NCI-H2171 treated with DMSO at 0.1 percent for 48 hours (cell line): ENCODE results near the gene JAGN1.
"Not testable (repeated sequence)": the region's sequence is repeated elsewhere in the genome, so short reads cannot be mapped to it uniquely, and the experiment has no call there.

Experiments used
- DNase-seq: peaks from one replicate; lab custom pipeline; 2025; lab: John Stamatoyannopoulos, UW

The JAGN1 gene

DNA sequence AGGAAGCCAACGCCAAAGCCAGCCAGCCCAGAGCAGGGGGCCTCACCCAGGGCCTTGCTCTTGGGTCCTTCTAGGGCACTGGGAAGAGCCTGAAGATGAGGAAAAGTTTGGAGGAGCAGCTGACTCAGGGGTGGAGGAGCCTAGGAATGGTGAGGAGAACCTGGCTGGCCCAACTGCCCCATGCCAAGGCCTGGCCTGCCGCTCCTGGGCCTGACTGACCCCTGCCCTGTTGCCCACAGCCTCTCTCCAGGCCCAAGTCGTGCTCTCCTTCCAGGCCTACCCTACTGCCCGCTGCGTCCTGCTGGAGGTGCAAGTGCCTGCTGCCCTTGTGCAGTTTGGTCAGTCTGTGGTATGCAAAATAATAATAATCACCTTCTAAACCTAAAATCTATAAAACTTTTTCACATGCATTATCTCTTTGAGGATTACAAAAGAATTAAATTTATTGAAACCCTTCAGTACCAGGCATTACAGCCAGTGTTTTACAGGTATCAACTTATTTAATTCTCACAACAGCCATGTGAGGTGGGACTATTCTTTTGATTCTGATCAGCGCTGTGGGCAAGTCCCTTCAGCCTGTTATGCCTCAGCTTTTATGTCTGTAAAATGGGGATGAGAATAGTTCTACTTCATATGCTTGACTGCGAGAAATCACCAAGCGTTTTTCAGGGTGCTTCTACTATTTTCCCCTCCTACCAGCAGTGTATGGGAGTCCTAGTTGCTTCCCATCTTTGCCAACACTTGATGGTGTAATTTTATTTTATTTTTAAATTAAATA, 28.0 kb downstream of the JAGN1 start:
- no peak for DNase-seq

DNA sequence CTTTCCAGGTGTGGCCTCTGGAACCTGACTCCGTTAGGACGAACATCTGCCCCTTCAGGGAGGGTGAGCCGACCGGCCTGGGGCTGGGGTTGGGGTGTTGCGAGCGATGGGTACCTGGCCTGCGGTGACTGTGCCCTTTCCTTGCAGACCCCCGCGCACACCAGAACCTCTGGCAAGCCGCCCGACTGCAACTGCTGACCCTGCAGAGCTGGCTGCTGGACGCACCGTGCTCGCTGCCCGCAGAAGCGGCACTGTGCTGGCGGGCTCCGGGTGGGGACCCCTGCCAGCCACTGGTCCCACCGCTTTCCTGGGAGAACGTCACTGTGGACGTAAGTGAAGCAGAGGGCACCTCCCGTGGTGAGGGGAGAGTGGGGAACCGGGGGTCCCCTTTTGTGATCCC, 37.7 kb downstream of the JAGN1 start:
- no peak for DNase-seq

DNA sequence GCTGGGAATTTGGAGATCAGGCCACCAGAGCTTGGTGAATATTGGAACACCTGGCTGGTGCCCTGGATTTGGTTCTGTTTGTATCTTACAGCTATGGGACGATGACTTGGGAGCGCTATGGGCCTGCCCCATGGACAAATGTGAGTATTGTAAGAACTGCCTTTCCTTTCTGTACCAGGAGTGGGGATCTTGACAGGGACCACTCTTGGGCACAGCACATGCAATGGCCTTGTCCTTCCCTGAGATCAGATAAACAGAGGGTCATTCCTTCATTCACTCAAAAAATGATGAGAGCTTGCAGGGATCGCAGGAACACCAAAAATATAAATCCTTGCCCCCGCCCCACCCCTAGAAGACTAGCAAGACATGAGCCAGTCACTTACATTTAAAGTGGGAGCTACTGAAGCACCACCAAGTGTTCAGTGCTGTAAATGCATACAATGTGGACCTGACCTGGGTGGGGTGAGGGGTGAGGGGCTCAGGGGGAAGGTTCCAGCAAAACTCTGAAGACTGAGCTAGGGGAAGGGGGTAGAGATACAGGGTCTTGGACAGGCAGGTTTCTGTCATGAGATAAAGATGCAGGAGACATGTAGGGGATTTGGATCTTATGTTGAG, 40.5 kb downstream of the JAGN1 start:
- DNase-seq: no peak

DNA sequence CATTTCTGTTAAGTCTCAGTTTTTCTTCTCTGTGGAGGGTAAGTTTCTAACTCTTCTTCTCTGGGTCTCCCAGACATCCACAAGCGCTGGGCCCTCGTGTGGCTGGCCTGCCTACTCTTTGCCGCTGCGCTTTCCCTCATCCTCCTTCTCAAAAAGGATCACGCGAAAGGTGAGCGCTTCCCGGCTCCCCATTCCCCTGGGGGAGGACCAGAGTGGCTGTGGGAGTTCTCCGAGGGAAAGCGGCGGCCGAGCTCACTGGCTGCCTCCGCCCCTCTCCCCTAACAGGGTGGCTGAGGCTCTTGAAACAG, 42.1 kb downstream of the JAGN1 start:
- DNase-seq: no peak

DNA sequence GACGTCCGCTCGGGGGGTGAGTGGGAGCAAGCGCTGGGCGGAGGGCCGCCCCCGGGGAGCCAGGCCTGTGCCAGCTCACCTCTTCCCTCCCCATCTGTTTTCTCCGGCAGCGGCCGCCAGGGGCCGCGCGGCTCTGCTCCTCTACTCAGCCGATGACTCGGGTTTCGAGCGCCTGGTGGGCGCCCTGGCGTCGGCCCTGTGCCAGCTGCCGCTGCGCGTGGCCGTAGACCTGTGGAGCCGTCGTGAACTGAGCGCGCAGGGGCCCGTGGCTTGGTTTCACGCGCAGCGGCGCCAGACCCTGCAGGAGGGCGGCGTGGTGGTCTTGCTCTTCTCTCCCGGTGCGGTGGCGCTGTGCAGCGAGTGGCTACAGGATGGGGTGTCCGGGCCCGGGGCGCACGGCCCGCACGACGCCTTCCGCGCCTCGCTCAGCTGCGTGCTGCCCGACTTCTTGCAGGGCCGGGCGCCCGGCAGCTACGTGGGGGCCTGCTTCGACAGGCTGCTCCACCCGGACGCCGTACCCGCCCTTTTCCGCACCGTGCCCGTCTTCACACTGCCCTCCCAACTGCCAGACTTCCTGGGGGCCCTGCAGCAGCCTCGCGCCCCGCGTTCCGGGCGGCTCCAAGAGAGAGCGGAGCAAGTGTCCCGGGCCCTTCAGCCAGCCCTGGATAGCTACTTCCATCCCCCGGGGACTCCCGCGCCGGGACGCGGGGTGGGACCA, 42.6 kb downstream of the JAGN1 start:
- peak; percentile 74 for DNase-seq

DNA sequence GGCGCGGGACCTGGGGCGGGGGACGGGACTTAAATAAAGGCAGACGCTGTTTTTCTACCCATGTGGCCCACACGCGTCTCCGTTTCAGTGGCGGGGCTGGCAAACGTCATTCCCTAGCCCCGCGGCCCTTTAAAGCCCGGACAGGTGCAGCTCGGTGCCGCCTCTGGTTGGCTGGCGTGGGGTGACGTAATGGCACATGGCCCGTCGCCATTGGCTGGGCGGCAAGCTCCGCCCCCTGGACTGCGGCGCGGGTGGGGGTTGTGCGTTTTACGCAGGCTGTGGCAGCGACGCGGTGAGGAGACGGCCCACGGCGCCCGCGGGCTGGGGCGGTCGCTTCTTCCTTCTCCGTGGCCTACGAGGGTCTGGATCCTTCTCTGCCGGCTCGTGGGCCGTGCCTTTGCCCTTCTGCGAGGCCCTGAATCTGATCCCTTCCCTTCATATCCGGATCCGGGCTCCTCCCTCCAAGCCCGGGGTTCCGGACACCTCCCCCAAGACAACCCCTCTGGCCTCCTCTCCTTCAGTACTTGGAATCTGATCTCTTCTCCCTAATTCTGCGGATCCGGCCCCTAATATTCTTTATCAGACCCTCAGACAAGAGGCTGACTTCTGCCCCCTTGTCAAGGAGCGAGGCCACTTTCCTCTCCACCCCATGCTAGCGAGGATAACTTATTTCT, 43.3 kb downstream of the JAGN1 start, which contains the start of gene CRELD1:
TSS of gene CRELD1 (plus strand) at position 274 of the 674 bp plus-strand sequence. CDS start 605 bp downstream, outside the sequence.
- peak; percentile 87 for DNase-seq

DNA sequence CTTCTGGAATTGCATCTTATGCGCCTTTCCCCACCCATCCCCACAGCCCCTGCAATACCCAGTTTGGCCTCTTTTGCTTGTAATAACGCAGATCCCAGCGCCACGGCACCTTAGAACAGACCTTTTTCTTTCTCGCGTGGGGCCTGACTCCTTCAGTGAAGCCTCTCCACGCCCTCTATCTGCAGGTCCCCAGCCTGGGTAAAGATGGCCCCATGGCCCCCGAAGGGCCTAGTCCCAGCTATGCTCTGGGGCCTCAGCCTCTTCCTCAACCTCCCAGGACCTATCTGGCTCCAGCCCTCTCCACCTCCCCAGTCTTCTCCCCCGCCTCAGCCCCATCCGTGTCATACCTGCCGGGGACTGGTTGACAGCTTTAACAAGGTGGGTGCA, 43.8 kb downstream of the JAGN1 start:
- DNase-seq: no peak

DNA sequence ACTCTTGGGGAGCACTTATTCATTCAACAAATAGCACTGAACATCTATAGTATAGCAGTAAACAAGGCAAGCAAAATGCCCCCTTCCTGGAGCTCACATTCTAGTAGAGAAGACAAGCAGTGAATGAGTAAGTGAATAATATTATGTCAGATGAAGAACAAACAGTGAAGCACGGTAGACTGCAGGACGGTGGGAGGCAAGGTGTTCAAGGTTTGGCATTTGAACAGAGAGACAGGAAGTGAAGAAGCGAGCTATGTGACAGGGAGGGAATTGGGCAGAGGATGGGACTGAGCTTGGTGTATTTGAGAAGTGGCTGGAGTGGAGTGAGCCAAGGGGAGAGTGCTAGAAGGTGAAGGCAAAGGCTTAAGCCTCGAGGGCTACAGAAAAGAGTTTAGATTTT, 44.6 kb downstream of the JAGN1 start:
- no peak for DNase-seq

DNA sequence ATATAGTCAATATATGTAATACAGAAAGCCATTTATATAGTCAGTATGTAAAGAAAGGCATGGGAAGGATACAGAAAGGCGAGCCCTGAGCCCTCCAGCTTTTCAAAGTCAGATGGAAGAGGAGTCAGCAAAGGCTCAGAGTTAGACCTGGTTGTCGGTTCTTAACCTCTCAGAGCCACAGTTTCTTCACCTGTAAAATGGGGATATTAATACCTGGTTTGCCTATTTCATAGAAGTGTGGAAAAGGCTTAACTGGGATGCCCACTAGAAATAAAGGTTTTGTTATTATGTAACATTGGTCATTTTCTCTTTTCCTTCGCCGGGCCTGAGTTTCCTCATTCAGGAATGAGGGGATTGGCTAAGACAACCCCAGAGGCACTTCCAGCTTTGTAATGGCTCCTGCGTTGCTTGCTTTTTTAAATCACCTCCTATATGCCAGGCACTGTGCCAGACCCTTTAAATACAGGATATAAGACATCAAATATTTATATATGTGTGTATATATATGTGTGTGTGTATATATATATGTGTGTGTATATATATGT, 45.6 kb downstream of the JAGN1 start:
- DNase-seq: no peak

DNA sequence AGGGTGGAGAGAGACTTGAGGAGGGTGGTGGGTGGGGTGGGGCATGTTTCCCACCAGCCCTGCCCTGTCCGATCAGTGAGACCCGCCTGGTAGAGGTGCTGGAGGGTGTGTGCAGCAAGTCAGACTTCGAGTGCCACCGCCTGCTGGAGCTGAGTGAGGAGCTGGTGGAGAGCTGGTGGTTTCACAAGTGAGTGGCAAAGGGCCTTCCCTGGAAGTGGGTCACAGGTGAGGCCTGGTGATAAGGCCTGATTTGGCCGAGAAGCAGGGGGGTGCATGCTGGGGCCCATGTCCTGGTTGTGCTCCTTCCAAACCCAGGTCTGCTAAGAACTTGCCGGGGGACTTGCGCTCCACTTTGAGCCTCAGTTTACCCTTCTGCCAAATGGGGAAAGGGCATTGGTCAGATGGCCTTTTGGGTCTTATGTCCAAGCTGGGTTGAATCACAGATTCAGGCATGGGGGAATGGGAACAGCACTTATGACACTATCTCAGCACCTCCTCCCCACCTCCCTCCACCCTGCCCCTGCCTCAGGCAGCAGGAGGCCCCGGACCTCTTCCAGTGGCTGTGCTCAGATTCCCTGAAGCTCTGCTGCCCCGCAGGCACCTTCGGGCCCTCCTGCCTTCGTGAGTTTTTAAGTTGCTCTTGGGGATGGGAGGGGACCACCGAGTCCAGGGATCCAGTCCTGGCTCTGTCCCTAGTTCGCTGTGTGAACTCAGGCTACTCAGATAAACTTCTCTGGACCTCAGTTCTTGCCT, 47.3 kb downstream of the JAGN1 start:
- no peak for DNase-seq

DNA sequence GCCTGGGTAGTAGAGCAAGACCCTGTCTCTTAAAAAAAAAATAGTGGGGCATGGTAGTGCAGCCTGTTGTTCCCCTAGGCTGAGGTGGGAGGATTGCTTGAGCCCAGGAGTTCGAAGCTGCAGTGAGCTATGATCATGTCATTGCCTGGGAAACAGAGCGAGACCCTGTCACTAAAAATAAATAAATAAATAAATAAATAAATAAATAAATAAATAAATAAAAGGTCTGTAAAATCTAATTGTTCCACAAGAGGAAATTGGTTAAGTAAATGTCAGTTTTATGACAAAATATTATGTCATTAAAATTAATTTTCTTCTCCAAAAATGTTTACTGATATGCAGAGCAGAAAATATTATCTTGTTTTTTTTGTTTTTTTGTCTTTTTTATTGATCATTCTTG, 48.6 kb downstream of the JAGN1 start:
- DNase-seq: no peak

DNA sequence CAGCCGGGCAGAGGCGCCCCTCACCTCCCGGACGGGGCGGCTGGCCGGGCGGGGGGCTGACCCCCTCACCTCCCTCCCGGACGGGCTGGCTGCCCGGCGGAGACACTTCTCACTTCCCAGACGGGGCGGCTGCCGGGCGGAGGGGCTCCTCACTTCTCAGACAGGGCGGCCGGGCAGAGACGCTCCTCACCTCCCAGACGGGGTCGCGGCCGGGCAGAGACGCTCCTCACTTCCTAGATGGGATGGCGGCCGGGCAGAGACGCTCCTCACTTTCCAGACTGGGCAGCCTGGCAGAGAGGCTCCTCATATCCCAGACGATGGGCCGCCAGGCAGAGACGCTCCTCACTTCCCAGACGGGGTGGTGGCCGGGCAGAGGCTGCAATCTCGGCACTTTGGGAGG, 49.5 kb downstream of the JAGN1 start:
- not testable (repeated sequence) for DNase-seq

DNA sequence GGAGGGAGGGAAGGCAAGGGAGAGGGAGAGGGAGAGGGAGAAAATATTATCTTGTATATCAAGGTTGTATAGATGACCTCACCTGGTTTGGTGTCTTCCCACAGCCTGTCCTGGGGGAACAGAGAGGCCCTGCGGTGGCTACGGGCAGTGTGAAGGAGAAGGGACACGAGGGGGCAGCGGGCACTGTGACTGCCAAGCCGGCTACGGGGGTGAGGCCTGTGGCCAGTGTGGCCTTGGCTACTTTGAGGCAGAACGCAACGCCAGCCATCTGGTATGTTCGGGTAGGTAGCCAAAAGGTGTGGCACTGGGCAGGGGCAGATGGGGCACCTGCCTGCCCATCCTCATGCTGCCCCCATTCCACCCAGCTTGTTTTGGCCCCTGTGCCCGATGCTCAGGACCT, 50.3 kb downstream of the JAGN1 start:
- DNase-seq: no peak

DNA sequence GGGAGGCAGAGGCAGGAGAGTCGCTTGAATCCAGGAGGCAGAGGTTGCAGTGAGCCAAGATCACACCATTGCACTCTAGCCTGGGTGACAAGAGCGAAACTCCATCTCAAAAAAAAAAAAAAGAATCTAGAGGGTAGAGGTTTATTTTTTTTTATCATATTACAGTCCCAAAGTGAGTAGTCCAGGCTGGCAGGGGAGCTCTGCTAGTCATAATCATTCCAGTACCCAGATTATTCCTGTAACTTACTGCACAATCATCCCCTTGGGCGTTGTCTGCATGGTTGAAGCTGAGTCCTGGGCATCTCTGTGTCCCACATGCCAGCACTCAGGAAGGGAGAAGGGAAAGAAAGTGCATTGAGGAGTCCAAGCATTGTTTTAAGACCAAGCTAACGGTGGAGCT, 51.8 kb downstream of the JAGN1 start:
- DNase-seq: no peak

DNA sequence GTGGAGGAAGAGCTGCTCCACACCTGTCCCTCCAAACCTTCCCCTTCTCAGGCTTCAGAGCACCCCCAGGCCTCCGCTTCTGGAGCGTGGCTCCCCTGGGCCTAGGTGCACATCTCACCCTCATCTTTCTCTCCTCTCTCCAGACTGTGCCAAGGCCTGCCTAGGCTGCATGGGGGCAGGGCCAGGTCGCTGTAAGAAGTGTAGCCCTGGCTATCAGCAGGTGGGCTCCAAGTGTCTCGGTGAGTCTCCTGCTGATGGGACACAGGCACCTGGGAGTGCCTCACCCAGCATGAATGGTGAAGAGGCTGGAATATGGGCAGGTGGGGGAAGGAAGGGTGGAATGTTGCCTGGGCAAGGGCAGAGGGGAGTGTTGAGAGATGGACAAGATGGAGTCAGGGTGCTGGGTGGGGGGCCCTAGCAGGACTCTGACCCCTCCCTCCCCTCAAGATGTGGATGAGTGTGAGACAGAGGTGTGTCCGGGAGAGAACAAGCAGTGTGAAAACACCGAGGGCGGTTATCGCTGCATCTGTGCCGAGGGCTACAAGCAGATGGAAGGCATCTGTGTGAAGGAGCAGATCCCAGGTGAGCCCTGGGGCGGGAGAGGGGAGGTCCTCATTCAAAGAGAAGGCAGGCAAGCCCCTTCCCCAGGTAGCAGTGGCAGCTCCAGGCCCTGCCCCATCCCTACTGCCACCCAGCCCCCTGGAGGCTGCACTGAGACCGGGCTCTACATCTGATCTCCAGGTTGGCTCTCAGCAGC, 52.7 kb downstream of the JAGN1 start:
- DNase-seq: no peak
